Fibroblast of villous mesenchyme (primary cell): Measurements from ENCODE around the gene MGAT3. TPM values are rescaled to one million over a fixed set of nuclear protein-coding genes. Genes with fewer than 3 reads are reported as not detected.

Source experiments
- DNase-seq: peaks from one replicate; pipeline ENCODE4 v3.0.0-alpha.2; 2010; ENCODE audit warnings: low read depth
- H3K4me3 ChIP-seq: 2 replicates; pipeline ENCODE4 v1.5.1; 2011; ENCODE audit warnings: low read depth, mild to moderate bottlenecking, low read length
- total RNA-seq: library from RNA; depleted of rRNA; stranded (reverse); fragments of >200 nt; gene quantifications from 2 replicates; pipeline ENCODE4 v1.2.3, GENCODE V29; 2012
- TF ChIP-seq, protein P1 (sequence below): IDR thresholded peaks from 2 replicates; pipeline ENCODE4 v1.5.1; 2012; ENCODE audit warnings: low read depth, mild to moderate bottlenecking, low read length; ENCODE audit not compliant: insufficient read depth

Gene MGAT3
- total RNA-seq, 1 donor: 1.3 TPM

DNA sequence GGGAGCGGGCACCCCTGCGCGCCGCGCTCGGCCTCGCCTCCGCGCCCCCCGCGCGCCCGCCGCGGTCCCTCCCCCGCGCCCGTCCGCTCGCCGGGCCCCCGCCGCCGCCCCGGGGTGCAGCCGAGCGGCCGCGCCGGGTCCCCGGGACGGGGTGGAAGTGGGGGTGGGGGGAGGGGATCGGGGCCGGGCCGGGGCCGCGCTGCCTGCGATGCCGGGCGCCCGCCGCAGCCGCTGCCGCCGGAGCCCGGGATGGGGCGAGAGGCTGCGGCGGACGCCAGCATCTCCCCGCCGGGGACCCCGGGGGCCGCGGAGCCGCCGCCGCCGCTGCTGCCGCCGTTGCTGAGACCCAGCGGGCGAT lies 365 bp downstream of the MGAT3 start:
- TF ChIP-seq, protein P1, sequence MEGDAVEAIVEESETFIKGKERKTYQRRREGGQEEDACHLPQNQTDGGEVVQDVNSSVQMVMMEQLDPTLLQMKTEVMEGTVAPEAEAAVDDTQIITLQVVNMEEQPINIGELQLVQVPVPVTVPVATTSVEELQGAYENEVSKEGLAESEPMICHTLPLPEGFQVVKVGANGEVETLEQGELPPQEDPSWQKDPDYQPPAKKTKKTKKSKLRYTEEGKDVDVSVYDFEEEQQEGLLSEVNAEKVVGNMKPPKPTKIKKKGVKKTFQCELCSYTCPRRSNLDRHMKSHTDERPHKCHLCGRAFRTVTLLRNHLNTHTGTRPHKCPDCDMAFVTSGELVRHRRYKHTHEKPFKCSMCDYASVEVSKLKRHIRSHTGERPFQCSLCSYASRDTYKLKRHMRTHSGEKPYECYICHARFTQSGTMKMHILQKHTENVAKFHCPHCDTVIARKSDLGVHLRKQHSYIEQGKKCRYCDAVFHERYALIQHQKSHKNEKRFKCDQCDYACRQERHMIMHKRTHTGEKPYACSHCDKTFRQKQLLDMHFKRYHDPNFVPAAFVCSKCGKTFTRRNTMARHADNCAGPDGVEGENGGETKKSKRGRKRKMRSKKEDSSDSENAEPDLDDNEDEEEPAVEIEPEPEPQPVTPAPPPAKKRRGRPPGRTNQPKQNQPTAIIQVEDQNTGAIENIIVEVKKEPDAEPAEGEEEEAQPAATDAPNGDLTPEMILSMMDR: no peak
- peak overlapping the region; percentile 52 for H3K4me3 ChIP-seq
- DNase-seq: no peak

DNA sequence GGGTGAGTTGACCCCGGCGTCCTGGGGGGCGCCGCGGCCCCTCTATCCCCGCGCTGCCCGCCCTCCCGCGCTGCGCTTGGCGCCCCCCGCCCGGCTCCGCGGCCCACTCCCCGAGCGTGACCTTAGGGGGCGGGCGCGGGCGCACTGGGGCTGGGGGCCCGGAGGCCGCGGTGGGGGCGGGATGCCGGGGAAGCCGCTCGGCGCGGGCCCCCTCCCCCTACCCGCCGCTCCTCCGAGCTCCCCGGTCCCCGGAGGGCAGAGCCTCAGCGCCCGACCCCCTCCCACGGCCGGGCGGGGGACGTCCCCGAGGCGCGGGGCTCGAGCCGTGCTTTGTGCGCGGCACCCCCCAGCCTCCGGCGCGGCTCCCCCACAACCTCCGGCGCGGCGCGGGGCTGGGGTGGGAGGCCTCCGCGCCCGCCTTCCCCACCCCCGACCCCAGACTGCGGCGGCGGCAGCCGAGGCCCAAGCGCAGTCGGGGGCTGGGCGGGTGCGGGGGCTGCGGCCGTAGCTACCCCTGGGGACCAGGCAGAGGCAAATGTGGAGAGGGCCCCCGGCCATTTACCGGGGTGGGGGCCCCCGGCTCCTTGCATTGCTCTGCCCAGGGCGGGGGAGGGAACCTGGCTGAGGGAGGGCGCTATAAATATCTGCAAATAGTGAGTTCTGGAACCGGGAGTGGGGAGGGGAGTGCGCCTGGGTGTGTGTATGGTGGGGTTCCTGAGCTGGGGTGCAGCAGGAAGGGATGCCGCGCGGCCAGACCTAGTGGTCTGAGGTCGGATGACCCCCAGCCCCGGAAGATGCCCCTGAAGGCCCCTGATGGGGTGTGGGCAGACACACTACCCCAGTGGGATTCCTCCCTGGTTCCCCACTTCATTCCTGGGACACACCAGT lies 988 bp downstream of the MGAT3 start:
- no peak for DNase-seq
- H3K4me3 ChIP-seq: peak overlapping the region; percentile 52
- TF ChIP-seq, protein P1: no peak

DNA sequence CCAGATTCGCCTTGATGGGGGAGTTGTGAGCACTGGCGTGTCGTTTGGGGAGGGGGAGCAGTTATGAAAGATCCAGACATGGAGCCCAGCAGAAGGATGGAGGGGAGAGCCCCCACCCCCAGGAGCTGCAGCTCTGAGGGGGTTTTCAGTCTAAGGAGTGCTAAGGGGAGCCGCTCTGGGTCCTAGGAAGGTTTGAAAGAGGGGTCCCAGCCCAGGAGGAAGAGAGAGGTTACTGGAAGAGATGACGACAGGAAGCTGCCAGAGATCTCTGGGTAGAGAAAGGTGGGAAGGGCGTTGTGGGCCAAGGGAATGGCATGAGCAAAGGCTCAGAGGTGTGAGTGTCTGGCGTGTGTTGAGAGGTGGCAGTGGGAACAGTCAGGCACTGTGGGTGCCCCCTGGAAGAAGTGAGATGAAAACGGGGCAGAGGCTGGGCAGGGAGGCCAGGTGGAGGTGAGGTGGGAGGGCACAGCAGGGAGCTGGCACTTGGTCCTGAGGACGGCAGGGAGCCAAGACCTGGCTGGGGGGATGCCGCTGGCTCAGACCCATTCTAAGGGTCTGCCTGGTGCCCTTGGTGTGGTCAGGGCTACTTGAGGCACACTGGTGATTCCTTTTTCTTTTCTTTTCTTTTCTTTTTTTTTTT lies 1.8 kb downstream of the MGAT3 start:
- no peak for DNase-seq
- H3K4me3 ChIP-seq: peak overlapping the region; percentile 52
- TF ChIP-seq, protein P1: no peak

DNA sequence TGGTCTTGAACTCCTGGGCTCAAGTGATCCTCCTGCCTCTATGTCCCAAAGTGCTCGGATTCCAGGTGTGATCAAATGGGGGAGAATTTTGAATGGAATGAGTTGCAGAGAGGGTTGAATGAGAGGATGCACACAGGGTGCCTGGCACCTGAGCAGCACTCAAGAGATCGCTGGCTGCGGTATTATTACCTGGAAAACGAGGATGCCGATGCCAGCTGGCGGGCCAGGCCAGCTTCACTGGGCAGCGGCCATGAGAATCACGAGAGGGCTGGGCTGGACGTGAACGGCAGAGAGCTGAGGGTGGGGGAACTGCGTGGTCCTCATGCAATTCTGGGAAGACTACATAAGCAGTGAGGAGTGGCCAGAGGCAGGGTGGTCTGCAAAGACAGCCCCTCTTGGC lies 2.9 kb downstream of the MGAT3 start:
- H3K4me3 ChIP-seq: no peak overlapping the region
- DNase-seq: no peak
- TF ChIP-seq, protein P1: no peak

DNA sequence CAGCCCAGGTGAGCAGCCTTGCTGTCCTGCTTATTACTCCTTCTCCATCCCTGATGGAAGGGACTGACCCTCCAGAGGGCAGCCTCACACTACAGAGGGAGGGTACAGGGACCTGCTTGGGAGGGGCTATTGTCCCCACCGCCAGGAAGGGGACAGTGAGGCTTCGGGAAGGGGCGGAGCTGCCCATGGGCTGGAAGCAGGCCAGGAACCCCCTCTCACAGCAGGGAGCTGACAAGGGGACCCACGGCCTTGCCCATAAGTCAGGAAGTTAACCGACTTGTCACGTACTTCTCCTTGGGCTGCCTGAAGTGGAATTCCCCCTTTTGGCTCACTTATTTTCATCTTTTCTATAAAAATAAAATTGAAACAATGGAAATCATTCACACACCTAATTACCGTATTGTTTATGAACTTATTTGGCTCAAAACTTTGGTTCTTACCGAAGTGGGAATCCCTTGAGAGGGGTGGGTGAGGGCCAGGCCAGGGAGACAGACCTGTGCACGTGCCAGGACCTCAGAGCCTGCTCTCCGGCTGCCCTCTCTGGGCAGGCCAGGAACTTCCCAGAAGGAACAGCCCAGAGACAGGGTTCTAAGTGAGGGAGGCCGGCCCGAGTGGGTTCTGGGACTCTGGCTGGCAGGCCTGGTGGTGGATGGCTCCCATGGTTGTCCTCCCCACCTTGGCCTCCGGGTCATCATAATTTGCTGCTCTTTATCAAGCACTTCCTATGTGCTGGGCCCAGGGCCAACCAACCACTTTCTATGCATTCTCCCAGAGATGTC lies 5.8 kb downstream of the MGAT3 start:
- no peak for DNase-seq
- no peak overlapping the region for H3K4me3 ChIP-seq
- TF ChIP-seq, protein P1: no peak

DNA sequence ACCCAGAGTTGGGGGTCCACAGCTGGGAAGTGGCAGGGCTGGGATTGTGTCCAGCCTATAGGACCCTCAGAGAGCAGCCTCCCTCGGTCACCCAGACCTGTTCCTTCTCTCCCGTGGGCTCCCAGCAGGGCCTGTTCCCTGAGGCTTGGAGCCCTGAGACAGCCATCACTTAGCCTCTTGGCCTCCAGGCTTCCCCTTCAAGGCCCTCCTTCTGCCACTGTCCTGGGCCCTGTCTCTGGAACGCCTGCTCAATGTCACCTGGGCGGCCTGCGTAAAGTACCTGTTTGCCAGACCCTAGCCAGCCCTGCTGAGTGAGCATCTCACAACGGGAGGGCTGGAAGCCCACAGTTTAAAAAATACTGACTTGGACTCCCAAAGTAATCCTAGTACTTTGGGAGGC lies 6.5 kb downstream of the MGAT3 start:
- H3K4me3 ChIP-seq: no peak overlapping the region
- TF ChIP-seq, protein P1: no peak
- DNase-seq: no peak
